ENCODE measurements around the gene COL16A1.

The COL16A1 gene

GRCh38 chr1:31687601-31688000, 16.2 kb downstream of the COL16A1 start:
- no peak overlapping the region for H3K27ac Mint-ChIP-seq

GRCh38 chr1:31685795-31686194, 18.0 kb downstream of the COL16A1 start:
- H3K27ac Mint-ChIP-seq: no peak overlapping the region
- DNase-seq (no peak), ATAC-seq (no peak)
- H3K4me3 Mint-ChIP-seq: no peak overlapping the region
- no peaks in the 10 kb centered on the region for H3K9me3 Mint-ChIP-seq
- no peaks in the 10 kb centered on the region for H3K4me1 Mint-ChIP-seq
- peaks cover 25% of the 10 kb centered on the region for H3K27me3 Mint-ChIP-seq

More at GRCh38 chr1:31687601-31688000, 16.2 kb downstream of the COL16A1 start:
- Mint-ChIP-seq H3K4me1 (no peaks in the 10 kb centered on the region), H3K4me3 (no peak overlapping the region), H3K27me3 (peaks cover 25% of the 10 kb centered on the region), H3K9me3 (no peaks in the 10 kb centered on the region)
- ATAC-seq (no peak), DNase-seq (no peak)

GRCh38 chr1:31683997-31684396, 19.8 kb downstream of the COL16A1 start:
- Mint-ChIP-seq H3K27ac (peak overlapping the region in 1 of 2 donors; percentile 94), H3K4me1 (no peaks in the 10 kb centered on the region), H3K9me3 (no peaks in the 10 kb centered on the region), H3K27me3 (peaks cover 25% of the 10 kb centered on the region), H3K4me3 (no peak overlapping the region)
- DNase-seq: no peak
- ATAC-seq: peak; percentile 64

- Mint-ChIP-seq H3K4me1 (no peaks in the 10 kb centered on the region), H3K27me3 (peaks cover 24% of the 10 kb centered on the region)
- ATAC-seq: no peak
Measured at GRCh38 chr1:31681415-31681814, 22.4 kb downstream of the COL16A1 start.

GRCh38 chr1:31679676-31680230, 24.1 kb downstream of the COL16A1 start:
- Mint-ChIP-seq H3K27me3 (peaks cover 9% of the 10 kb centered on the region), H3K9me3 (no peaks in the 10 kb centered on the region), H3K4me3 (no peak overlapping the region), H3K27ac (no peak overlapping the region), H3K4me1 (no peaks in the 10 kb centered on the region)
- ATAC-seq: no peak
- DNase-seq: no peak

More at GRCh38 chr1:31681415-31681814, 22.4 kb downstream of the COL16A1 start:
- no peak for DNase-seq
- Mint-ChIP-seq H3K9me3 (no peaks in the 10 kb centered on the region), H3K4me3 (no peak overlapping the region), H3K27ac (no peak overlapping the region)

- no peaks in the 10 kb centered on the region for H3K9me3 Mint-ChIP-seq
- ATAC-seq: no peak
Measured at GRCh38 chr1:31679091-31679490, 24.7 kb downstream of the COL16A1 start.

GRCh38 chr1:31678681-31679080, 25.1 kb downstream of the COL16A1 start:
- ATAC-seq (no peak), DNase-seq (no peak)
- H3K27ac Mint-ChIP-seq: no peak overlapping the region
- no peaks in the 10 kb centered on the region for H3K9me3 Mint-ChIP-seq
- no peaks in the 10 kb centered on the region for H3K4me1 Mint-ChIP-seq
- H3K4me3 Mint-ChIP-seq: no peak overlapping the region
- H3K27me3 Mint-ChIP-seq: peaks cover 4% of the 10 kb centered on the region

More at GRCh38 chr1:31679091-31679490, 24.7 kb downstream of the COL16A1 start:
- H3K4me3 Mint-ChIP-seq: no peak overlapping the region
- DNase-seq: no peak
- H3K27me3 Mint-ChIP-seq: peaks cover 8% of the 10 kb centered on the region
- no peak overlapping the region for H3K27ac Mint-ChIP-seq
- no peaks in the 10 kb centered on the region for H3K4me1 Mint-ChIP-seq

GRCh38 chr1:31677949-31678348, 25.9 kb downstream of the COL16A1 start:
- Mint-ChIP-seq H3K27ac (no peak overlapping the region), H3K9me3 (no peaks in the 10 kb centered on the region), H3K4me1 (no peaks in the 10 kb centered on the region), H3K4me3 (no peak overlapping the region), H3K27me3 (no peaks in the 10 kb centered on the region)
- ATAC-seq: no peak
- DNase-seq: no peak

GRCh38 chr1:31677401-31677800, 26.4 kb downstream of the COL16A1 start:
- ATAC-seq: no peak
- Mint-ChIP-seq H3K4me1 (no peaks in the 10 kb centered on the region), H3K4me3 (no peak overlapping the region), H3K27ac (no peak overlapping the region), H3K9me3 (no peaks in the 10 kb centered on the region), H3K27me3 (no peaks in the 10 kb centered on the region)
- DNase-seq: no peak

GRCh38 chr1:31675756-31676155, 28.1 kb downstream of the COL16A1 start:
- Mint-ChIP-seq H3K9me3 (no peaks in the 10 kb centered on the region), H3K27ac (peak overlapping the region in 1 of 2 donors; percentile 13), H3K4me3 (no peak overlapping the region), H3K27me3 (peaks cover 9% of the 10 kb centered on the region), H3K4me1 (peaks cover 4% of the 10 kb centered on the region)
- ATAC-seq: no peak
- no peak for DNase-seq

GRCh38 chr1:31675161-31675560, 28.7 kb downstream of the COL16A1 start:
- DNase-seq (no peak), ATAC-seq (no peak)
- H3K9me3 Mint-ChIP-seq: no peaks in the 10 kb centered on the region
- H3K27me3 Mint-ChIP-seq: peaks cover 15% of the 10 kb centered on the region
- no peak overlapping the region for H3K4me3 Mint-ChIP-seq
- peaks cover 10% of the 10 kb centered on the region for H3K4me1 Mint-ChIP-seq
- no peak overlapping the region for H3K27ac Mint-ChIP-seq

GRCh38 chr1:31674626-31675025, 29.2 kb downstream of the COL16A1 start:
- Mint-ChIP-seq H3K27me3 (peaks cover 21% of the 10 kb centered on the region), H3K4me3 (no peak overlapping the region), H3K4me1 (peaks cover 15% of the 10 kb centered on the region), H3K9me3 (no peaks in the 10 kb centered on the region), H3K27ac (no peak overlapping the region)
- DNase-seq (no peak), ATAC-seq (no peak)

GRCh38 chr1:31673433-31673832, 30.4 kb downstream of the COL16A1 start:
- Mint-ChIP-seq H3K9me3 (no peaks in the 10 kb centered on the region), H3K4me1 (peaks cover 19% of the 10 kb centered on the region), H3K27me3 (peaks cover 33% of the 10 kb centered on the region), H3K4me3 (no peak overlapping the region), H3K27ac (no peak overlapping the region)
- ATAC-seq (no peak), DNase-seq (no peak)

- no peaks in the 10 kb centered on the region for H3K9me3 Mint-ChIP-seq
- no peak overlapping the region for H3K4me3 Mint-ChIP-seq
- H3K4me1 Mint-ChIP-seq: peaks cover 19% of the 10 kb centered on the region
- peaks cover 36% of the 10 kb centered on the region for H3K27me3 Mint-ChIP-seq
- DNase-seq (no peak), ATAC-seq (no peak)
- no peak overlapping the region for H3K27ac Mint-ChIP-seq
Measured at GRCh38 chr1:31672986-31673385, 30.8 kb downstream of the COL16A1 start.

GRCh38 chr1:31671561-31672201, 32.1 kb downstream of the COL16A1 start:
- Mint-ChIP-seq H3K4me1 (peaks cover 19% of the 10 kb centered on the region), H3K27ac (no peak overlapping the region), H3K9me3 (no peaks in the 10 kb centered on the region), H3K27me3 (peaks cover 36% of the 10 kb centered on the region), H3K4me3 (no peak overlapping the region)
- DNase-seq (no peak), ATAC-seq (no peak)

GRCh38 chr1:31671147-31671546, 32.7 kb downstream of the COL16A1 start:
- peak overlapping the region in 1 of 2 donors; percentile 24 for H3K4me3 Mint-ChIP-seq
- DNase-seq: no peak
- no peak for ATAC-seq
- H3K27ac Mint-ChIP-seq: no peak overlapping the region
- peaks cover 19% of the 10 kb centered on the region for H3K4me1 Mint-ChIP-seq
- H3K9me3 Mint-ChIP-seq: no peaks in the 10 kb centered on the region
- peaks cover 36% of the 10 kb centered on the region for H3K27me3 Mint-ChIP-seq

GRCh38 chr1:31670593-31670964, 33.2 kb downstream of the COL16A1 start:
- H3K27ac Mint-ChIP-seq: no peak overlapping the region

More at GRCh38 chr1:31670593-31670964, 33.2 kb downstream of the COL16A1 start:
- Mint-ChIP-seq H3K4me3 (peak overlapping the region; percentile 71 to 79), H3K4me1 (peaks cover 19% of the 10 kb centered on the region), H3K27me3 (peaks cover 36% of the 10 kb centered on the region), H3K9me3 (no peaks in the 10 kb centered on the region)
- ATAC-seq: peak; percentile 4
- DNase-seq: no peak

Measured in stimulated activated naive CD8-positive, alpha-beta T cell treated with anti-CD3 and anti-CD28 coated beads, Interleukin-15, amount 100 ng/mL, for 72 hours (primary cell).